ENCODE data around the gene APMAP.
"Not testable (repeated sequence)": the region's sequence is repeated elsewhere in the genome, so short reads cannot be mapped to it uniquely, and the experiment has no call there.

APMAP gene

DNA sequence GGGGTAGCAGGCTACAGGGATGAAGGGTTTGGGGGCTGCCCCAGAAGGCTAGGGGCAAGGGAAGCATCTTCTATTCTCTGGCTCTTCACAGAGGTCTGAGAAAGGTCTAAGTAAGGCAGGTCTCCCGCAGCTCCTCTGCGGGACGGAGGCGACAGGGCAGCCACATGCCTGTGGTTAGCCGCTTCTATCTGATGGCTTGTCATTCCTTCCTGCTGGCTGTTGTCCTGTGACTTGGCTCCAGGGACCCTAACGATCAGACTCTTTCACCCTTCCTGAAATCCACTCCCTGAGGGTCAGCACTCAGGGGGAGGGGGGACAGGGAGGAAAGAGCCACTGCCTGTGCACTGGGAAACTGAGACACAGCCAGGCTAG lies 42.8 kb downstream of the APMAP start:
- Histone ChIP-seq H3K79me2 (ENCODE audit: insufficient read depth, low read length) (no peaks in the 10 kb centered on the region), H3K9ac (ENCODE audit: low read length) (no peak overlapping the region), H3K4me3 (ENCODE audit: insufficient read depth, low read length, poor library complexity, severe bottlenecking) (no peak overlapping the region)

DNA sequence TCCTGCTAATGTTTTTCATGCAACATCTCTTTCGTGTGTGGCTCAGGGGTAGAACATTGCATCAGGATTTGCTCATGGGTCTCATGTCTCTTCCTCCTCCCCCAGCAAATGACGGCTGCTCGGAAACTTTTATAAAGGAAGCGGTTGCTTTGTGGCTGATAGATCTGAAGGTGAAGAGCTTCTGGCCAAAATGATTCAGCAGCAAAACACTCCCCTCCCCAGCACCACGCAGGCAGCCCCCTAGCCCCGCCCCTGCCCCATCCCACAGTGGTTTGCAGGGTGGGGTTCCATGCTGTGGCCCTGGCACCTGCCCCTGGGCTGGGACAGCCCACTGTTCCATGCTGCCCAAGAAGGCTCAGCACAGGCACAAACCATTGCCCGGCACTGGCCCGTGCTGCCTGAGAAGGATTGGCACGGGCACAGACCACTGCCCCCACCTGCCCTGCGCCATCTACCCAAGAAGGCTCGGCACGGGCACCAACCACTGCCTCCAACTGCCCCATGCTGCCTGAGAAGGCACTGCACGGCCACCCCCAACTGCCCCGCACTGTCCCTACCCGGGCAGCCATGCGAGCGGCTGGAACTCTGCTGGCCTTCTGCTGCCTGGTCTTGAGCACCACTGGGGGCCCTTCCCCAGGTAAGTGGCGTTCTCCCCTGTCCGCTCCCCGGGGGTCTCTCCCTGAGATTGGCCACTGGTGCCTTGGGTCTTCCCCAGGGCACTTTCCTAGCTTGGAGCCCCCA lies 43.4 kb downstream of the APMAP start, which contains the start of gene CST7:
Gene CST7, plus strand, starts transcription at position 331 of the 741 bp plus-strand sequence. Its CDS starts 237 bp downstream, at position 568.
- no peaks in the 10 kb centered on the region for H3K36me3 ChIP-seq (ENCODE audit: low read length)
- H3K9ac ChIP-seq (ENCODE audit: low read length), result no peak within 1 kb of the TSS
- TF ChIP-seq, protein P1, sequence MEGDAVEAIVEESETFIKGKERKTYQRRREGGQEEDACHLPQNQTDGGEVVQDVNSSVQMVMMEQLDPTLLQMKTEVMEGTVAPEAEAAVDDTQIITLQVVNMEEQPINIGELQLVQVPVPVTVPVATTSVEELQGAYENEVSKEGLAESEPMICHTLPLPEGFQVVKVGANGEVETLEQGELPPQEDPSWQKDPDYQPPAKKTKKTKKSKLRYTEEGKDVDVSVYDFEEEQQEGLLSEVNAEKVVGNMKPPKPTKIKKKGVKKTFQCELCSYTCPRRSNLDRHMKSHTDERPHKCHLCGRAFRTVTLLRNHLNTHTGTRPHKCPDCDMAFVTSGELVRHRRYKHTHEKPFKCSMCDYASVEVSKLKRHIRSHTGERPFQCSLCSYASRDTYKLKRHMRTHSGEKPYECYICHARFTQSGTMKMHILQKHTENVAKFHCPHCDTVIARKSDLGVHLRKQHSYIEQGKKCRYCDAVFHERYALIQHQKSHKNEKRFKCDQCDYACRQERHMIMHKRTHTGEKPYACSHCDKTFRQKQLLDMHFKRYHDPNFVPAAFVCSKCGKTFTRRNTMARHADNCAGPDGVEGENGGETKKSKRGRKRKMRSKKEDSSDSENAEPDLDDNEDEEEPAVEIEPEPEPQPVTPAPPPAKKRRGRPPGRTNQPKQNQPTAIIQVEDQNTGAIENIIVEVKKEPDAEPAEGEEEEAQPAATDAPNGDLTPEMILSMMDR (IDR thresholded peaks at IDR 0.05; ENCODE audit: insufficient read depth, low read length, poor library complexity, severe bottlenecking), result no peak
- no peak for TF ChIP-seq EZH2phosphoT487 (conservative IDR thresholded peaks at IDR 0.05; ENCODE audit: low read length)

More for the DNA sequence above, 42.8 kb downstream of the APMAP start:
- Histone ChIP-seq H3K4me2 (ENCODE audit: low read depth, low read length, poor library complexity, severe bottlenecking) (no peak overlapping the region), H2AFZ (ENCODE audit: low read depth, low read length, severe bottlenecking) (no peak overlapping the region), H3F3A (ENCODE audit: insufficient read depth) (no peaks in the 10 kb centered on the region), H3K9me2 (replicated peaks; ENCODE audit: insufficient read depth, low read length) (no peaks in the 10 kb centered on the region), H3K27ac (ENCODE audit: low read depth, low read length) (no peak overlapping the region), H3K27me3 (ENCODE audit: low read length) (no peaks in the 10 kb centered on the region), H3K9me3 (ENCODE audit: insufficient read depth, low read length) (no peaks in the 10 kb centered on the region), H4K20me1 (ENCODE audit: low read depth, low read length) (no peaks in the 10 kb centered on the region), H3K36me3 (ENCODE audit: low read length) (no peaks in the 10 kb centered on the region)
- TF ChIP-seq EZH2phosphoT487 (conservative IDR thresholded peaks at IDR 0.05; ENCODE audit: low read length), result no peak
- TF ChIP-seq, protein P1 (IDR thresholded peaks at IDR 0.05; ENCODE audit: insufficient read depth, low read length, poor library complexity, severe bottlenecking), result no peak

DNA sequence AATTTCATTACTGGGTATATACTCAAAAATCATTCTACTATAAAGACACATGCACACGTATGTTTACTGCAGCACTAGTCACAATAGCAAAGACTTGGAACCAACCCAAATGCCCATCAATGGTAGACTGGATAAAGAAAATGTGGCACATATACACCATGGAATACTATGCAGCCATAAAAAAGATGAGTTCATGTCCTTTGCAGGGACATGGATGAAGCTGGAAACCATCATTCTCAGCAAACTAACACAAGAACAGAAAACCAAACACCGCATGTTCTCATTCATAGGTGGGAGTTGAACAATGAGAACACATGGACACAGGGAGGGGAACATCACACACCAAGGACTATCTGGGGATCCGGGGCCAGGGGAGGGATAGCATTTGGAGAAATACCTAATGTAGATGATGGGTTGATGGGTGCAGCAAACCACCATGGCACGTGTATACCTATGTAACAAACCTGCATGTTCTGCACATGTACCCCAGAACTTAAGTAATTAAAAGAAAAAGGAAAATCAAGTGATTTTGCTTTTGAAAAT lies 44.1 kb downstream of the APMAP start:
- H3K9me3 ChIP-seq (ENCODE audit: insufficient read depth, low read length); H3K27ac ChIP-seq (ENCODE audit: low read depth, low read length); H3K27me3 ChIP-seq (ENCODE audit: low read length); H4K20me1 ChIP-seq (ENCODE audit: low read depth, low read length); H3F3A ChIP-seq (ENCODE audit: insufficient read depth); H3K9ac ChIP-seq (ENCODE audit: low read length); H3K9me2 ChIP-seq (replicated peaks; ENCODE audit: insufficient read depth, low read length); H2AFZ ChIP-seq (ENCODE audit: low read depth, low read length, severe bottlenecking); H3K36me3 ChIP-seq (ENCODE audit: low read length); H3K4me2 ChIP-seq (ENCODE audit: low read depth, low read length, poor library complexity, severe bottlenecking); H3K79me2 ChIP-seq (ENCODE audit: insufficient read depth, low read length); H3K4me3 ChIP-seq (ENCODE audit: insufficient read depth, low read length, poor library complexity, severe bottlenecking): not testable (repeated sequence)

More for the DNA sequence above, 43.4 kb downstream of the APMAP start, which contains the start of gene CST7:
- Histone ChIP-seq H4K20me1 (ENCODE audit: low read depth, low read length) (no peaks in the 10 kb centered on the region), H3K4me3 (ENCODE audit: insufficient read depth, low read length, poor library complexity, severe bottlenecking) (no peak within 1 kb of the TSS), H3F3A (ENCODE audit: insufficient read depth) (no peaks in the 10 kb centered on the region), H3K4me2 (ENCODE audit: low read depth, low read length, poor library complexity, severe bottlenecking) (no peak within 1 kb of the TSS), H2AFZ (ENCODE audit: low read depth, low read length, severe bottlenecking) (no peak within 1 kb of the TSS), H3K27me3 (ENCODE audit: low read length) (no peaks in the 10 kb centered on the region), H3K79me2 (ENCODE audit: insufficient read depth, low read length) (no peaks in the 10 kb centered on the region), H3K9me2 (replicated peaks; ENCODE audit: insufficient read depth, low read length) (no peaks in the 10 kb centered on the region), H3K9me3 (ENCODE audit: insufficient read depth, low read length) (no peaks in the 10 kb centered on the region), H3K27ac (ENCODE audit: low read depth, low read length) (no peak within 1 kb of the TSS)

DNA sequence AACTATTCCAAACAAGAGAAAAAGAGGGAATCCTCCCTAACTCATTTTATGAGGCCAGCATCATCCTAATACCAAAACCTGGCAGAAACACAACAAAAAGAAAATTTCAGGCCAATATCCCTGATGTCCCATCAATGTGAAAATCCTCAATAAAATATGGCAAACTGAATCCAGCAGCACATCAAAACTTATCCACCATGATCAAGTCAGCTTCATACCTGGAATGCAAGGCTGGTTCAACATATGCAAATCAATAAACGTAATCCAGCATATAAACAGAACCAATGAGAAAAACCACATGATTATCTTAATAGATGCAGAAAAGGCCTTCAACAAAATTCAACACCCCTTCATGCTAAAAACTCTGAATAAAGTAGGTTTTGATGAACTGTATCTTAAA lies 46.2 kb downstream of the APMAP start:
- not testable (repeated sequence) for H3F3A ChIP-seq (ENCODE audit: insufficient read depth); H2AFZ ChIP-seq (ENCODE audit: low read depth, low read length, severe bottlenecking); H3K9ac ChIP-seq (ENCODE audit: low read length); H3K9me3 ChIP-seq (ENCODE audit: insufficient read depth, low read length); H3K9me2 ChIP-seq (replicated peaks; ENCODE audit: insufficient read depth, low read length); H3K27me3 ChIP-seq (ENCODE audit: low read length); H4K20me1 ChIP-seq (ENCODE audit: low read depth, low read length); H3K79me2 ChIP-seq (ENCODE audit: insufficient read depth, low read length); H3K4me3 ChIP-seq (ENCODE audit: insufficient read depth, low read length, poor library complexity, severe bottlenecking); H3K36me3 ChIP-seq (ENCODE audit: low read length); H3K4me2 ChIP-seq (ENCODE audit: low read depth, low read length, poor library complexity, severe bottlenecking); H3K27ac ChIP-seq (ENCODE audit: low read depth, low read length)
